AG04450 (cell line): ENCODE measurements around the gene CD4. TPM values are rescaled to one million over a fixed set of nuclear protein-coding genes. Genes with fewer than 3 reads are reported as not detected.

Source experiments
- CTCF ChIA-PET: fragments of 300-600, 350-600 bp; formaldehyde crosslinking; extraction: SDS; loops from one replicate; lab custom pipeline; 2022; ENCODE audit warnings: antibody characterized with exemption, inconsistent platforms; lab: Charles Lee
- POLR2A ChIA-PET: fragments of 350-600 bp; formaldehyde crosslinking; extraction: SDS; loops from one replicate; lab custom pipeline; 2021; ENCODE audit warnings: antibody characterized with exemption, inconsistent platforms; lab: Yijun Ruan, JAX
- DNase-seq: peaks from one replicate; pipeline ENCODE4 v3.0.0-alpha.2; 2011; ENCODE audit warnings: low read depth, low spot score
- H3K27ac ChIP-seq: one replicate; pipeline ENCODE4 v1.5.1; 2012; ENCODE audit warnings: low read depth, low read length, control low read depth
- H3K27me3 ChIP-seq: one replicate; pipeline ENCODE4 v1.6.0; 2012; ENCODE audit warnings: low read length; ENCODE audit not compliant: control insufficient read depth, insufficient read depth
- H3K4me3 ChIP-seq: 2 replicates; pipeline ENCODE4 v1.5.1; 2011; ENCODE audit warnings: mild to moderate bottlenecking, low read depth, low read length, control low read depth
- H3K9me3 ChIP-seq: 2 replicates; pipeline ENCODE4 v1.5.1; 2012; ENCODE audit warnings: low read length; ENCODE audit not compliant: control insufficient read depth, insufficient read depth
- CTCF ChIP-seq: IDR thresholded peaks from 2 replicates; pipeline ENCODE4 v1.5.1; 2011; ENCODE audit warnings: low read depth, low read length, control low read depth, inconsistent platforms
- polyA plus RNA-seq: library from polyadenylated mRNA; depleted of rRNA; stranded (reverse); fragments of >200 nt; gene quantifications from 2 replicates; pipeline ENCODE4 v1.2.3, GENCODE V29; 2011

The CD4 gene
- polyA plus RNA-seq, 1 experiment = 24.9 TPM

DNA sequence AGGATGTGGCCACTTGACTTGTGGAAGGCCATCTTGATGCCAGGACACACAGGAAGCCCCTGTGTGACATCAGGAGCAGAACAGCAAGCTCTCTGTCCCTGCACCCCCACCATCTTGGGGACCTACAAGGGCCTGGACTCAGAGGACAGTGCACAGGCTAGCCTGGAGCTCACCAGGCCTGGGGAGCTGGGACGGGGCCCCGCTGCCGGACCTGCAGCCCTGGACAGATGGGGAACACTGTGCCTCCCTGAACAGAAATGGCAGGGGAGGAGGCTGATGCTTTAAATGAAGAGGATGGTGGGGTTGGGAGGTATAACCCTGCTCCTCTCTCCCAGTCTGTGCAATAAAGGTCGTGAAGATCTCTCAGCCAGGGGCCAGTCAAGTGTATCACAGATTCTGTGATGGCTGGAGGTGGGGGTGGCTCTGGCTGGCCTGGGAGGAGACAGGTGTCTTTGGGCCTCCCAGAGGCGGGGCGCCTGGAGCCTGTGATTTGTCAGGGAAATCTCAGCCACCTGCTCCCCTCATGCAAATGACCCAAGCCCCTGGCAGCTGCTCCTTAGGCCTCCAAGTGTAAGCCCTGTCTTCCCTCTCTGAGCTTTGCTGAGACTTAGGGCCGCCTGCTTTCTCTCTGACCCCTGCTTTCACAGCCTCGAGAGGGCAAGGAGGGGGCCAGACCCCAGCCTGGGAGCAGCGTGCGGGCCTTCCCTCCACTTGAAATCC lies 50.3 kb downstream of the CD4 start:
- Histone ChIP-seq H3K27ac (no peak overlapping the region), H3K9me3 (no peaks in the 10 kb centered on the region; the same call in 1 of the 2 replicates), H3K27me3 (no peaks in the 10 kb centered on the region), H3K4me3 (no peak overlapping the region)
- ChIA-PET CTCF (interaction anchor here (1.0 to 1.8 kb wide), 4 partner anchors 30 to 227 kb away, joined by 3 to 8 read pairs (median 4); partner anchors contain the start of gene MLF2), POLR2A (interaction anchor here (0.9 to 3.3 kb wide), 3 partner anchors 10 to 12 kb away, joined by 3 to 14 read pairs (median 6); partner anchors contain the start of genes CDCA3, P3H3 and USP5)
- no peak for DNase-seq
- no peak for TF ChIP-seq CTCF

DNA sequence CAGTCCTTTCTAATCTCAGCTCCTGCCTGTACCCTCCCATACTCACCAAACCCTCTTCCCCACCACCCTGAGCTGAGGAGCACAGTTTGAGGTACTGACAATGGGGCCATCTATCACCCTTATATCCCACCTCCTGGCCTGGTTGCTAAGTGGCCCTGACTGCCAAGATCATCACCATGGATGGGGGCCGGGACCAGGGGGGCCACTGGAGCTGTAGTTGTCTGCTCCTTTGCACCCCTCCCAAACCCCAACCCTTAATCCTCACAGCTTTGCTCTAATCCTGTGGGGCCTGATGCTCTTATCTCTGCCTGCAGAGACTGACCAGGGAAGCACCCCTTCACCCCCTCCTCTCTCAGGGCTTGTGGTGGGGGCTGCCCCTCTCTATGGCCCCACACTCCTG lies 51.0 kb downstream of the CD4 start:
- H3K27me3 ChIP-seq = no peaks in the 10 kb centered on the region
- ChIA-PET CTCF (interaction anchor here (1.7 to 1.8 kb wide), 2 partner anchors 29 to 87 kb away, joined by 4 to 8 read pairs; partner anchors contain the start of gene MLF2), POLR2A (interaction anchor here (2.5 to 3.3 kb wide), 2 partner anchors 11 kb away, joined by 6 to 14 read pairs; partner anchors contain the start of genes CDCA3, P3H3 and USP5)
- no peaks in the 10 kb centered on the region; the same call in 1 of the 2 replicates for H3K9me3 ChIP-seq
- DNase-seq = no peak
- no peak for TF ChIP-seq CTCF
- H3K4me3 ChIP-seq = no peak overlapping the region
- H3K27ac ChIP-seq = no peak overlapping the region

- Histone ChIP-seq H3K27ac (no peak within 1 kb of the TSS), H3K27me3 (no peaks in the 10 kb centered on the region), H3K4me3 (no peak within 1 kb of the TSS), H3K9me3 (no peaks in the 10 kb centered on the region; the same call in 1 of the 2 replicates)
- no peak for TF ChIP-seq CTCF
- CTCF ChIA-PET = interaction anchor here (1.7 to 1.8 kb wide), 2 partner anchors 29 to 87 kb away, joined by 4 to 8 read pairs; partner anchors contain the start of gene MLF2
- no peak for DNase-seq
- POLR2A ChIA-PET = interaction anchor here (0.7 to 3.3 kb wide), 3 partner anchors 10 to 19 kb away, joined by 3 to 14 read pairs (median 6); partner anchors contain the start of genes CDCA3, GPR162, P3H3 and USP5
Observed at GRCh38 chr12:6840761-6841515, 51.6 kb downstream of the CD4 start, which contains the start of gene GNB3. GNB3 (plus strand) TSS chr12:6840925; CDS start chr12:6841288, 363 bp downstream.

DNA sequence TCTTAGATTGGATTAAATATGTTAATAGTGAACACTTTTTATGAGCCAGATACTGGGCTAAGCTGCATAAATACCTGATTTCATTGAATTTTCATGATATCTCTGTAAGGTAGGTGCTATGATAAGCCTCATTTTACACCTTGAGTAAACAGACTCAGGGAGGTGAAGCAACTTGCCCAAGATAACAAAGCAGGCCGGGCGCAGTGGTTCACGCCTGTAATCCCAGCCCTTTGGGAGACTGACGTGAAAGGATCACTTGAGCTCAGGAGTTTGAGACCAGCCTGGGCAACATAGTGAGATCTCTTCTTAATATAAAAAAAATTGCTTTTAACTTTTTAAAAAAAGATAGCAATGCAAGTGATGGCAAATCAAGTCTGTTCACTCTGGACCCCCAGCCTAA lies 52.7 kb downstream of the CD4 start:
- ChIA-PET POLR2A (interaction anchor here (0.6 to 3.3 kb wide), 3 partner anchors 9 to 1116 kb away, joined by 3 to 14 read pairs (median 7); partner anchors contain the start of genes CDCA3 and P3H3), CTCF (interaction anchor here (0.9 to 1.2 kb wide), 2 partner anchors 8 to 28 kb away, joined by 3 read pairs; no protein-coding TSS in a partner anchor)
- no peak for DNase-seq
- H3K9me3 ChIP-seq = no peaks in the 10 kb centered on the region; the same call in 1 of the 2 replicates
- no peaks in the 10 kb centered on the region for H3K27me3 ChIP-seq
- no peak overlapping the region for H3K4me3 ChIP-seq
- H3K27ac ChIP-seq = no peak overlapping the region
- no peak for TF ChIP-seq CTCF
